Stimulated activated naive CD8-positive, alpha-beta T cell treated with anti-CD3 and anti-CD28 coated beads, Interleukin-15, amount 100 ng/mL, for 72 hours (primary cell): ENCODE measurements around the gene CLDN5.
"Not testable (repeated sequence)": the region's sequence is repeated elsewhere in the genome, so short reads cannot be mapped to it uniquely, and the experiment has no call there.

Experiments used
- ATAC-seq: fragments of 150-1000 bp; cut with Tn5 transposase; 2 replicates; pipeline ENCODE4 v1.10.0; 2021; ENCODE audit warnings: mild to moderate bottlenecking, moderate library complexity
- DNase-seq, 2 donors: peaks; one replicate each; pipeline ENCODE4 v3.0.0; 2021 to 2022
- H3K27ac Mint-ChIP-seq, 2 donors: one replicate each; pipeline ENCODE4 v1.8.0; 2022; ENCODE audit warnings: mild to moderate bottlenecking in 2 of 2, mixed read lengths in 2 of 2, moderate library complexity in 2 of 2
- H3K27me3 Mint-ChIP-seq: one replicate; pipeline ENCODE4 v1.8.0; 2022; ENCODE audit warnings: mixed read lengths
- H3K4me1 Mint-ChIP-seq: one replicate; pipeline ENCODE4 v1.8.0; 2022; ENCODE audit warnings: mild to moderate bottlenecking, mixed read lengths
- H3K4me3 Mint-ChIP-seq, 2 donors: one replicate each; pipeline ENCODE4 v1.8.0; 2022; ENCODE audit warnings: mild to moderate bottlenecking in 2 of 2, mixed read lengths in 2 of 2, moderate library complexity in 1 of 2
- H3K9me3 Mint-ChIP-seq, 2 donors: one replicate each; pipeline ENCODE4 v1.8.0; 2022; ENCODE audit warnings: mixed read lengths in 2 of 2

Gene CLDN5

DNA sequence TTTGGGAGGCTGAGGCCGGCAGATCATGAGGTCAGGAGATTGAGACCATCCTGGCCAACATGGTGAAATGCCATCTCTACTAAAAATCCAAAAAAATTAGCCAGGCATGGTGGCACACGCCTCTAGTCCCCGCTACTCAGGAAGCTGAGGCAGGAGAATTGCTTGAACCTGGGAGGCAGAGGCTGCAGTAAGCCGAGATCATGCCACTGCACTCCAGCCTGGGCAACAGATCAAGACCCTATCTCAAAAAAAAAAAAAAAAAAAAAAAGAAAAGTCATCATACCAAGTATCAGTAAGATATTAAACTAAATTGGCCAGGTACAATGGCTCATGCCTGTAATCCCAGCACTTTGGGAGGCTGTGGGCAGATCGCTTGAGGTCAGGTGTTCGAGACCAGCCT is 7.1 kb upstream of the CLDN5 start:
- H3K4me3 Mint-ChIP-seq, H3K9me3 Mint-ChIP-seq, H3K4me1 Mint-ChIP-seq, ATAC-seq, DNase-seq, H3K27me3 Mint-ChIP-seq, H3K27ac Mint-ChIP-seq: not testable (repeated sequence)

DNA sequence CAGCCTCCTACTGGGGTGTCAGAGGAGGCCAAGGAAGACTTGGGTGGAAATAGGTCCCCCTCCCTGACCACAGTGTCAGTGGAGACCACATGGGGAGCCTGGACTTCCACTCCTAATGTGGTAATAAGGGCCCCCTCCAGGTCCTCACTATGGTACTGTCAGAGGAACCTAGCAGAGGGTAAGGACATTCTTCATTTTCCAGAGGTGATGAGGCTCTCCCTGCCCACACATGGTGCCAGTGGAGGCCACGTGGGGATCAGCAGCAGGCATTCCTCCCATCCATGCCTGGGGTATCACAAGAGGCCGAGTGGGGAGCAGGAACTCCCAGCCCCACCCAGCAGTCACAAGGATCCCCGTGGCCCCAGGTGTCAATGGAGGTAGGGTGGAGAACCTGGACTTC is 6.5 kb upstream of the CLDN5 start:
- DNase-seq = no peak
- Mint-ChIP-seq H3K27ac (no peak overlapping the region), H3K9me3 (no peaks in the 10 kb centered on the region), H3K4me3 (no peak overlapping the region), H3K27me3 (peaks cover 11% of the 10 kb centered on the region), H3K4me1 (no peaks in the 10 kb centered on the region)
- no peak for ATAC-seq

DNA sequence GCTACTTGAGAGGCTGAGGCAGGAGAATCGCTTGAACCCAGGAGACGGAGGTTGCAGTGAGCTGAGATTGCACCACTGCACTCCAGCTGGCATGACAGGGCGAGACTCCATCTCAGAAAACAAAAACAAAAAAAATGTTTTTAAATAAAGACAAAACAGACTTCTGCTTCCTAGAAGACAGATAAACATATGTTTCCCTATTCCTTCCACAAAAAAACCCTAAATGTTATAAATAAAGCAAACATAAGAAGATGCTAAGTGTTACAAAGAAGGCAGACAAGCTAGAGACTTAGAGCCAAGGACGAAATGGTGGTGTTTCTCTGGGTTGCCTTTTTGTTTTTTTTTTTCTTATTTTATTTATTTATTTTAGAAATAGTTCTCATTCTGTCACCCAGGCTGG is 5.6 kb upstream of the CLDN5 start:
- ATAC-seq (no peak), DNase-seq (no peak)
- no peaks in the 10 kb centered on the region for H3K9me3 Mint-ChIP-seq
- H3K4me1 Mint-ChIP-seq = peaks cover 5% of the 10 kb centered on the region
- H3K27ac Mint-ChIP-seq = no peak overlapping the region
- no peak overlapping the region for H3K4me3 Mint-ChIP-seq
- H3K27me3 Mint-ChIP-seq = peaks cover 21% of the 10 kb centered on the region

DNA sequence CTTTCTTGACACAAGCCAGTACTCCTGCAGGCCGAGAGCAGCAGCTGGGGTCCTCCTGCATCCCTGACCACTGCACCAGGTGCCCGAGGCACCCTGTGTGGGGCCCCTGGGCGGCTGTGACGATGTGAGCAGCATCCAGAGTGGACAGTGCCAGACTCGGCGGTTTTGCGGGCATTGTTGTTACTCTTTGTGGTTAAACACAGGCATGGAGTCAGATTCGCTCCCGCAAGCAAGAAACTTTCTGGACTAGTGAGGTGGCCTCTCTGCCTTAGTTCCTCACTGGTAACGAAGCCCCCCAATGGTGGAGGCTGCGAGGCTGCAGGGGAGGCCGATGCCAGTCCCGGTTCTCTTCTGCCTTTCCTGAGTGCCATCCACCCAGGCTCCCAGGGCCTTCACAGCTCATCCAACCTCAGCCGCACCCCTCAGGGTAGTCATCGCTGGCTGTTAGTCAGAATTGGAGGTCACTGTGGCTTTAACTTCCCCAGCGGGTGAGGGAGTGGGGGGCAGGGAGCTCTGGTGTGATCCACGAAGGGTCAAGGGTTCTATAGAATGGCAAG is 3.7 kb upstream of the CLDN5 start:
- peaks cover 39% of the 10 kb centered on the region for H3K27me3 Mint-ChIP-seq
- H3K4me1 Mint-ChIP-seq = peaks cover 21% of the 10 kb centered on the region
- H3K27ac Mint-ChIP-seq = peak overlapping the region in 1 of 2 donors; percentile 19
- ATAC-seq = no peak
- H3K9me3 Mint-ChIP-seq = no peaks in the 10 kb centered on the region
- no peak overlapping the region for H3K4me3 Mint-ChIP-seq
- DNase-seq = no peak

DNA sequence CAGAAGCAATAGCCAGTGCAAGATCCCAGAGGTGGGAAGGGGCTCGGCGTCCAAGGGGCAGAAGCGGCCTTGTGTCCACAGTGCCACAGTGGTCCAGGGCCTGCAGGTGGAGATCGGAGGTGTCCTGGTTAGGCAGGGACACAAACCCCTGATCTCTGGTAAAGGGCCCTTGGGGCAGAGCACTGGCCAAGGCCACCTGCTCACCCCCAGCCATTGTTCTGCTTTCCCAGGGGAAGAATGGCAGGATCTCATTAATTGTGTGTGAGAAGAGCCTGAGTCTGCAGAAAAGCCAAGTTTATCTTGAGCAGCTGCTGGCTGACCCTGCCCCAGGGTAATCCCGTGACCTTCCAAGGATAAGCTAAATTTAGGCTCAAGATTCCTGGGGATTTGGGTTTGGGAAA is 3.1 kb upstream of the CLDN5 start:
- Mint-ChIP-seq H3K27ac (no peak overlapping the region), H3K4me1 (peaks cover 26% of the 10 kb centered on the region), H3K27me3 (peaks cover 45% of the 10 kb centered on the region), H3K9me3 (no peaks in the 10 kb centered on the region), H3K4me3 (no peak overlapping the region)
- no peak for ATAC-seq
- DNase-seq = no peak

DNA sequence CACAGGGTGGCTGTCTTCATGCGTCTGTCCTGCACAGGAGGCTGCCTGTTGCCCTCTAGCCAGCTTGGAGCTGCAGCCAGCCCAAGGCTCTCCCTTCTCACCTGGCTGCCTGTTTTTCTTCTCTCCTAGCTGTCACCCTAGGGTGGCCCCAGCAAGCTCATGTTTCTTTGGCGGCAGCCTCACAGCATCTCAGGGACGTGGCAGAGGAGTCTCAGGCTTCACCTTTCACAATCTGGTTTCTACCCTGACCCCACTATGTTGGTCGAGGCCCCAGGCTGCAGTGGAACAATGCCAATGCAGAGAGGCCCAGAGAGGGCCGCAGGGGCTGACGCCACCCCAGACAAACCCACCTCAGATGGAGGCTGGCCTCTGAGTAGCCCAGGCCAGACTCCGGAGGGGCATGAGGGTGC is 2.5 kb upstream of the CLDN5 start:
- no peak for ATAC-seq
- H3K9me3 Mint-ChIP-seq = no peaks in the 10 kb centered on the region
- no peak overlapping the region for H3K27ac Mint-ChIP-seq
- DNase-seq = no peak
- peaks cover 26% of the 10 kb centered on the region for H3K4me1 Mint-ChIP-seq
- no peak overlapping the region for H3K4me3 Mint-ChIP-seq
- peaks cover 50% of the 10 kb centered on the region for H3K27me3 Mint-ChIP-seq

DNA sequence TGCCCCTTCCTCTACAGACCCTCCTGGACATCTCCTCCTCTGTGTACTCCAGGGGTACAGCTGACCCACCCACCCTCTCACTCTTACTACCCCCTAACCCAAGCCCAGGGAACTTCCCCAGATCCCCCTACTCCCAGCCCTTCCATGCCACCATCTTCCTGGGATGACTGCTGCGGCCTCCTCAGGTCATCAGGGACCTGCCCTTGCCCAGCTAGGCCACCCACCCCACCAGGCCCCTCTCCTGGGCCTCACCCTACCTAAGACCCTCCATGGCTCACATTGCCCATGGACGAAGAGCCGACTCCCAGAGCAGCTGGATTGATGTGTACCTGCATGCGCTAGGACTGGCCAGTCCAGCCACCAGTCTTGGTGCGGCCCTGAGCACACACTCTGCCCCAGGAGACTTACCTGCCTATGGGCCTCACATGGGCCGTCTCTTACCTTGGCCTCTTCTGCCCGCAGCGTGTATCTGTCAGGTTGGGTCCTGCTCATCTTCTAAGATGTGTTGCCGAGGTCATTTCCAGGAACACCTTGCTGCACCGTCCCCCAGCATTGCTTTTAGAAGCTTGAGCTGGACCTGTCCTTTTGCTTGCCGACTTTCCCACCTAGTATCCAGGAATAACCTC is 2.0 kb upstream of the CLDN5 start:
- Mint-ChIP-seq H3K4me3 (no peak overlapping the region), H3K4me1 (peaks cover 26% of the 10 kb centered on the region), H3K27me3 (peaks cover 51% of the 10 kb centered on the region), H3K27ac (no peak overlapping the region), H3K9me3 (no peaks in the 10 kb centered on the region)
- ATAC-seq (no peak), DNase-seq (no peak)

DNA sequence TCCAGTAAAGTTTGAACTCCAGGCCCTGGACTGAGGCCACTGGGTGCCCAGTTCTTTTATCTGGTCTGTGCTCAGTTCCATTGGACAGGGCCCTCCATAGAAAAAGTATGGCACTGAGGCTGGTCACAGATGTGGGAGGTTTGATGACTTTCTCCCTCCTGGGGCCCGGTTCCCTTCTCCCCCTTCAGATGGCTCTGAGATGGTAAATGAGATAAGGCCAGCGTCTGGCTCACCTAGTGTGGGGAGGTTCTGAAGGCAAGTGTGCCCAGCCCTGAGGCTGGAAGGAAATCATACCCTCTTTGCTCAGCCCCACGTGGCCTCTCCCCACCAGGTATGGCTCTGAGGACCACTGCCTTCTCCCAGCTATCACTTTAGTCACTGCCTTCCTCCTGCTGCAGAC is 1.5 kb upstream of the CLDN5 start:
- Mint-ChIP-seq H3K27ac (no peak overlapping the region), H3K4me3 (no peak overlapping the region), H3K4me1 (peaks cover 26% of the 10 kb centered on the region), H3K27me3 (peaks cover 51% of the 10 kb centered on the region), H3K9me3 (no peaks in the 10 kb centered on the region)
- DNase-seq = no peak
- ATAC-seq = no peak

DNA sequence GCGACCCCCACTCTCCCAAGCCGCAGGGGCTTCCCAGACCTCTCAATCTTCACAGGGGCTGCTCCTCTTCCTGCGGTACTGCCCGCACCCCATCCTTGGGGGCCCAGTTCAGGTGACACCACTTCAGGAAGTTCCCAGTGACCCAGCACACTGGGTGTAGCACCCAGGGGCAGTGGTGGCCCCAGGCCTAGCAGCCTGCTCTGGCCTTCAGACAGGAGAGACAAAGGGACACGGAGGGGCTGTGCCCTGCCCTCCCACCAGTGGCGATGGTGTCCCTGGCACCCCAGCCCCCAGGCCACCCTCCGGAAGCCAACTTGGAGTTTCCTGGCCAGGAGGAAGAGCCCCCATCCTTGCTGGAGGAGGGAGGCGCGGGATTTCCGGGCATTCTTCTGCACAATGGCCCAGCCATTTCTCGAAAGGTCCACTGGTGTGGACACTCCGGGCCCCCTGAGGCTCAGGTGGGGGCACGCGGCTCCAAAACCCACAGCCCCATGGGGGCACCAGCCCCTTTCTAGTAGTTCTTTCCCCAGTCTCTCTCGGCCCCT is 978 bp upstream of the CLDN5 start:
- Mint-ChIP-seq H3K4me1 (peaks cover 26% of the 10 kb centered on the region), H3K27me3 (peaks cover 51% of the 10 kb centered on the region), H3K27ac (peak overlapping the region in 1 of 2 donors; percentile 30), H3K4me3 (peak overlapping the region; percentile 61 to 79), H3K9me3 (no peaks in the 10 kb centered on the region)
- DNase-seq (no peak), ATAC-seq (no peak)

DNA sequence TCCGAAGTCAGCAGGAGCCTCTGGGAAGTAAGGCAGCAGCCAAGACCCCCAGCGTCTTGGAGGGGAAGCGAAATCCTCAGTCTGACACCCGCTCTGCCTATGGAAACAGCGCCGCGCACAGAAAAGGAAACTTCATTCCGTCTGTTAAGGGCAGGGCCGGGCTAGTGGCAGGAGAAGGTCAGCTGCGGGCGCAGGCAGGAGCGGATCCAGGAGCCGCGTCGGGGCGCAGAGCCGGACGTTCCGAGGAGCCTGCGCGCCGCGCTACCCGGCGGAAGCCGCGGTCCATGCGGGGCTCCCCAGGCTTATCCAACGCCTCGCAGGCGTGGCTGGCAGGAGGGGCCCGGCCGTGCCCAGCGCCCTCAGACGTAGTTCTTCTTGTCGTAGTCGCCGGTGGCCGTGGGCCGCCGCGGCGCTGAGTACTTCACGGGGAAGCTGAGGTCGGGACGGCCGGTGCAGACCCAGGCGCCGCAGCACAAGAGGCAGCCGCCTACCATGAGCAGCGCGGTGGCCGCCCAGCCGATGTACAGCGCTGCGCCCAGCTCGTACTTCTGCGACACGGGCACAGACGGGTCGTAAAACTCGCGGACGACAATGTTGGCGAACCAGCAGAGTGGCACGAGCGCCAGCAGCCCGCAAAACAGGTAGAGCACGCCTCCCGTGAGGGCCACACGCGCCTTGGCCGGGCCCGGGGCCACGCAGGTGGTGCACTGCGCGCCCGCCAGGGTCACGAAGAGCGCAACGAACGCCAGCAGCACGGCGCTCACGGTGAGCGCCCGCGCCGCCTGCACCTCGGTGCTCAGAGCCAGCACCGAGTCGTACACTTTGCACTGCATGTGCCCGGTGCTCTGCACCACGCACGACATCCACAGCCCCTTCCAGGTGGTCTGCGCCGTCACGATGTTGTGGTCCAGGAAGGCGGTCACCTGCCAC is 705 bp downstream of the CLDN5 start:
- Mint-ChIP-seq H3K4me1 (peaks cover 26% of the 10 kb centered on the region), H3K4me3 (peak overlapping the region; percentile 45 to 80), H3K9me3 (no peaks in the 10 kb centered on the region), H3K27me3 (peaks cover 51% of the 10 kb centered on the region), H3K27ac (no peak overlapping the region)
- DNase-seq (peak; percentile 31 to 44), ATAC-seq (peak; percentile 64)

DNA sequence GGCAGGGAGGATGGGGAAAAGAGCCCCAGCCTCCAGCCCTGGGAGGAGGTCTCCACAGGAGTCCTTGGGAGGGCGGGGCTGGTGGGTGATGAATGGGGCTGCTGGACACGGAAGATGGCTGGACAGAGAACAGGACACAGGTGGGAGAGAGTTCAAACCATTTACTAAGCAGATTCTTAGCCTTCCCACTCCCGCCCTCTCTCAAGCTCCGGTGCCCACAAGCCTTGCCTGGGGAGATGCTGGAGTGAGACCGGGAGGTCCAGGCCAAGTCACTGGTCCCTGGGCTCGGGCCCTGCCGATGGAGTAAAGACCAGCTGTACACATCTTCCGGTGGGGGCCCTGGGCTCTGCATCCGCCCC is 1.4 kb downstream of the CLDN5 start:
- peak overlapping the region in 1 of 2 donors; percentile 75 for H3K27ac Mint-ChIP-seq
- H3K4me3 Mint-ChIP-seq = peak overlapping the region; percentile 45 to 80
- H3K4me1 Mint-ChIP-seq = peaks cover 26% of the 10 kb centered on the region
- ATAC-seq = no peak
- H3K27me3 Mint-ChIP-seq = peaks cover 51% of the 10 kb centered on the region
- H3K9me3 Mint-ChIP-seq = no peaks in the 10 kb centered on the region
- no peak for DNase-seq

DNA sequence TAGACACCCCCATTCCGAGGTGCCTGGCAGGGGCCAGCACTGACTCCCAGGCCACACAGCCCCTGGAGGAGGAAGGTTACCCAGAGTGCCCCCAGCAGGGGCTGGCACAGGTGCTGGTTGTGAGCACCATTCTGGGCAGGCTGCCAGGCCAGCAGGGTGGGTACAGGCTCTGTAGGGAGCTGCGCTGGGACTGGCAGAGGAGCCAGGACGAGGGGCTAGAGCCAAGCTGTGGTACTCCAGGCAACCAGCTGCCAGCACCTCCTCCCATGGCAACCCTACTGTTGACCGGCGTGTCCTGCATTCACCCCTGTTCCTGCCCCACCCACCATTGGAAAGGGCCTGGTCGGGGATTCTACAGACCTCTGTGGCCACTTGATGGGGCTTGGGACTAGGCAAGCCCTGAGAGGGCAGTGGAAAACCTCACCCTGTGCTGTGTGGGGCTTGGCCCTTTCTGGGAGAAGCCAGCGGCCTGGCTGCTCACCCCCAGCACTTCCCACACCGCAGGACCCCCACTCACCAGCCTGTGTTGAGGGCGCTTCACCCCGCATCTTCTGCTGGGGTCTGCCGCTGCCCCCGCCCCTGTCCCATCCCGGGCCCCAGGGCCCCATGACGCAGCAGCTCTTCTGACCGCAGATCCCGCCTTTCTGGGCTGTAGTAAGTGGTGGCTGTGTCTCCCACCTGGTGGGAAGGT is 1.9 kb downstream of the CLDN5 start:
- Mint-ChIP-seq H3K4me1 (peaks cover 26% of the 10 kb centered on the region), H3K27ac (peak overlapping the region in 1 of 2 donors; percentile 75), H3K4me3 (peak overlapping the region; percentile 45 to 80), H3K9me3 (no peaks in the 10 kb centered on the region), H3K27me3 (peaks cover 51% of the 10 kb centered on the region)
- no peak for DNase-seq
- ATAC-seq = no peak

DNA sequence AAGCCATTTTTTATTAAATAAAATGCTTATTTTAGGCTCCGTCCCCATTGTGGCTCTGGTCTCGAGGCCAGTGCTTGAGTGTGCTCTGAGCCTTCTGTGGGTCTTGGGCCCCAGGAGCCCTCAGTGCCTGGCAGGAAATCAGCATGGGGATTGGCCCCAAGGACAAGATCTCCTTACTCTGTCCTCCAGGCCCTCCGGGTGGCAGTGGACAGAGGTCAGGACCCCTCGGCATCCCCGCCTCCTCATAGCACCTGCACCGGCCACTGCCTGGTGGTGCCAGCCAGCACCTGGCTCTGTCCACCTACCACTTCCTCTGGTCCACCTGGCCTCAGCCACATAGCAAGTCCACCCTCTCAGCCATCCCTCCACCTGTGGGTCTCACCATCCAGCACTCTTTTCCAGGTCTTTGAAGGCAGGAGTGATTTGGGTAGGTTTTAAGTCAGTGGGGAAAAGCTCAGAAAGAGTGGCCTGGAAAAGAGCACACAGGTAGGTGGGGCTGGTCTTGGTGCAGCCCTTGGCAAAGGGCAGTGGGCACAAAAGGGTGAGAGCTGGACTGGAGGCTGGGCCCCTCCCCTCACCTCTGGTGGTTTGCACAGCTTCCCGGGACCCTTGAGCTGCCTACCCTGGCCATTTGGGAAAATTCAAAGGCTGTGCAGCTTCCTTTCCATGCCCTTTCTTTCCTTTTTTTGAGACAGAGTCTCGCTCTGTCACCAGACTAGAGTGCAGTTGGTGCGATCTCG is 3.5 kb downstream of the CLDN5 start:
- no peaks in the 10 kb centered on the region for H3K9me3 Mint-ChIP-seq
- peaks cover 26% of the 10 kb centered on the region for H3K4me1 Mint-ChIP-seq
- DNase-seq (no peak), ATAC-seq (no peak)
- no peak overlapping the region for H3K27ac Mint-ChIP-seq
- no peak overlapping the region for H3K4me3 Mint-ChIP-seq
- peaks cover 39% of the 10 kb centered on the region for H3K27me3 Mint-ChIP-seq

DNA sequence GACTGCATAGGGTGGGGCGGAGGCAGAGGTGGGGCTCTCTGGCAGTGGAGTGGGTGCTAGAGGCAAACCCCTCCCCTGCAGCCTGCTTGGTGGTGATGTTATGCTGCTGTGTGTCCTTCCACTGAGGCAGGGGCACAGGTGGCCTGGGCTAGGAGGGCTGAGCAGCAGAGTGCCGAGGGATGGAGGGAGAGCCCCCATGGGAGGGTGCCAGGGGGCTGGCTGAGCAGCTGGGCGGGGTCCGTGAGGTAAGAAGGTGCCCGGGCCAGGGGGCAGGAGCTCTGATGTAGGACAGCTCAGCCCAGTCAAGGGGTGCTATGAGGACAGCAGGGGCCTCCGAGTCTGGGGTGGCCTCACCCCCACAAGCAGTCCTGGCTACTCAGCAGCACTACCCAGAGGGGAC is 4.2 kb downstream of the CLDN5 start:
- H3K27me3 Mint-ChIP-seq = peaks cover 32% of the 10 kb centered on the region
- H3K4me3 Mint-ChIP-seq = no peak overlapping the region
- H3K27ac Mint-ChIP-seq = no peak overlapping the region

More for the DNA sequence above, 4.2 kb downstream of the CLDN5 start:
- ATAC-seq = no peak
- Mint-ChIP-seq H3K9me3 (no peaks in the 10 kb centered on the region), H3K4me1 (peaks cover 23% of the 10 kb centered on the region)
- no peak for DNase-seq
